Activated naive CD8-positive, alpha-beta T cell (primary cell): Measurements from ENCODE around the gene CFAP210.
"Not testable (repeated sequence)": the region's sequence is repeated elsewhere in the genome, so short reads cannot be mapped to it uniquely, and the experiment has no call there.

Experiments used
- H3K27ac Mint-ChIP-seq: one replicate; pipeline ENCODE4 v1.8.0; 2021; ENCODE audit warnings: mixed read lengths
- H3K27me3 Mint-ChIP-seq: one replicate; pipeline ENCODE4 v1.8.0; 2021; ENCODE audit warnings: mixed read lengths
- H3K36me3 Mint-ChIP-seq: one replicate; pipeline ENCODE4 v1.8.0; 2021; ENCODE audit warnings: mixed read lengths
- H3K4me1 Mint-ChIP-seq: one replicate; pipeline ENCODE4 v1.8.0; 2021; ENCODE audit warnings: low read depth, mixed read lengths
- H3K4me3 Mint-ChIP-seq: one replicate; pipeline ENCODE4 v1.8.0; 2021; ENCODE audit warnings: mild to moderate bottlenecking, mixed read lengths
- H3K9me3 Mint-ChIP-seq: one replicate; pipeline ENCODE4 v1.8.0; 2021; ENCODE audit warnings: low read depth, mixed read lengths

Gene CFAP210

DNA sequence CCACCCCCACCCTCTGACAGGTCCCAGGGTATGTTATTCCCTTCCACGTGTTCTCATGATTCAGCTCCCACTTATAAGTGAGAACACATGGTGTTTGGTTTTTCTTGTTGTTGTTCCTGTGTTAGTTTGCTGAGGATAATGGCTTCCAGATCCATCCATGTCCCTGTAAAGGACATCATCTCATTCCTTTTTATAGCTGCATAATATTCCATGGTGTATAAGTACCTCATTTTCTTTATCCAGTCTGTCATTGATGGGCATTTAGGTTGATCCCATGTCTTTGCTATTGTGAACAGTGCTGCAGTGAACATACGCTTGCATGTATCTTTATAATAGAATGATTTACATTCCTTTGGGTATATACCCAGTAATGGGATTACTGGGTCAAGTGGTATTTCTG, 5.0 kb upstream of the CFAP210 start:
- H3K9me3 Mint-ChIP-seq, H3K27ac Mint-ChIP-seq, H3K27me3 Mint-ChIP-seq, H3K4me3 Mint-ChIP-seq: not testable (repeated sequence)
- Mint-ChIP-seq H3K4me1 (peaks cover 15% of the 10 kb centered on the region), H3K36me3 (peaks cover 13% of the 10 kb centered on the region)

DNA sequence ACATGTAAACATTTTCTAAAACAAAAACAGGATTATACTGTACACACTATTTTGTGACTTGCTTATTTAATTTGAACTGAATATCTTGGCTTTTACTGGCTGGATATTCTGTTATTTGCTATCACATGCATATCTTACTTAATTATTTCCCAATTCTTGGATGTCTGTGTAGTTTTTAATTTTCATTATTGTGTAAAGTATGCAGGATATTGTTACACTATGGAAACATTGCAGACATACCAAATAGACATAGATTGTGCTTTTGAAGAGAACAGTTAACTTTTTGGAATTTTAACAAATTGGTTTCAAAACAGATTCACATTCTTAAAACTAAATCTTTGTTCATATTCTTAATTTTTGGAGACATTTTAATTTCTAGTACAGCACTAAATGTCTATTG, 2.2 kb upstream of the CFAP210 start:
- Mint-ChIP-seq H3K36me3 (peaks cover 13% of the 10 kb centered on the region), H3K4me1 (peaks cover 24% of the 10 kb centered on the region), H3K9me3 (peaks cover 4% of the 10 kb centered on the region), H3K27me3 (peaks cover 1% of the 10 kb centered on the region), H3K27ac (no peak overlapping the region), H3K4me3 (no peak overlapping the region)

DNA sequence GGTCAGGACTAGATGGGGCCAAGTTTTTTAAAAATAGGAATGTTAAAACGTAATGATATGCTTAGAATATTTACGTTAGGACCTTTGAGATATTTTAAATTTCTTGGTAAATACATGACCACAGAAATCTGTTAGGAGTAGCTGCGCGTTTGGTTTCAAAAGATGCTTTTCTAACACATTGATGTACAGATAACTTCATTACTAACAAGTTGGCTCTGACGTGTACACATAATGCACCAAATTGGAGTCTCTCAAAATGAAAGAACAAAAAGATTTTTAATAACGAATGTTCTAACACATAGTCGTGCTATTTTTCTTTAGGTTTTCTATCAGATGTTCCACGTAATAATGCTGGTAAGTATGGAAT, 672 bp upstream of the CFAP210 start:
- H3K9me3 Mint-ChIP-seq, result peaks cover 5% of the 10 kb centered on the region
- H3K36me3 Mint-ChIP-seq, result peaks cover 13% of the 10 kb centered on the region
- peaks cover 24% of the 10 kb centered on the region for H3K4me1 Mint-ChIP-seq
- peak overlapping the region; percentile 89 for H3K27ac Mint-ChIP-seq
- peak overlapping the region; percentile 97 for H3K4me3 Mint-ChIP-seq
- H3K27me3 Mint-ChIP-seq, result peaks cover 1% of the 10 kb centered on the region

DNA sequence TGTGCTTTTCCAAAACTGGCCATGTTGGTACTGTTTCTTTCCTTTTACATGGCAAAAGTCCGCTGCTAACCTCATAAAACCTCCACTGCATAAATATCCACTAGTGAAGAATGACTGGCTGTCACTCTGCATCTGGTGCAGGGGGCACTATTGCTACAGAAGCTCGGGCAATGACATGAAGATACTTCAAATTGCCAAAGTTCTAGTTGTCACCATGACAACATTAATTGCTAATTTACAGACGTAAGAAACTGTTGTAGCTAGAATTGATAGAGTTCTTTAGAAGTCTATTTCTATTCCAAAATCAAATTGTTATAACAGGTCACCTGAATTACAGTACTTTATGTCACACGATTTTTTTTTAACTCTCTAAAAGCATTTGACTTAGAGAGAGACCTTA, 845 bp downstream of the CFAP210 start:
- Mint-ChIP-seq H3K4me1 (peaks cover 24% of the 10 kb centered on the region), H3K36me3 (peaks cover 16% of the 10 kb centered on the region), H3K27ac (peak overlapping the region; percentile 89), H3K9me3 (peaks cover 5% of the 10 kb centered on the region), H3K27me3 (peaks cover 1% of the 10 kb centered on the region), H3K4me3 (peak overlapping the region; percentile 97)

DNA sequence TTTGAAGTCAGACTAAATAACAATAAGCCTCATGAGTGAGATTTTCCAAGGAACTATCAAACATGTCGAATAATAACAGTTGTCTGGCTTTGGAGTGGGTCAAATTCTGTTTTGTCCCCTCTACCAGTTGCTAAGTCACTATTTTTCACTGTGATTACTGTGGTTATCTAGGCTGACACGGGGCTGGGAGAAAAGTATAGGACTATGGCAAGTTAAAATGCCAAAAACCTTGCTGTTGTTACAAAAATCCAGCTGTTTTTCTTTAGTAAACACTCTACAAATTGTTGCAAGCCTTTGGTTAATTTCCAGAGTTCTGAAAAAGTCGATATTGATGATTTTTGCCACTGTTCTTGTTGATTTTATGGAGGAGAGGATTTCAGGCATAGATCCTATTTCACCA, 1.5 kb downstream of the CFAP210 start:
- H3K4me3 Mint-ChIP-seq, result no peak overlapping the region
- peaks cover 1% of the 10 kb centered on the region for H3K27me3 Mint-ChIP-seq
- peaks cover 24% of the 10 kb centered on the region for H3K4me1 Mint-ChIP-seq
- H3K9me3 Mint-ChIP-seq, result peaks cover 5% of the 10 kb centered on the region
- no peak overlapping the region for H3K27ac Mint-ChIP-seq
- H3K36me3 Mint-ChIP-seq, result peaks cover 19% of the 10 kb centered on the region

DNA sequence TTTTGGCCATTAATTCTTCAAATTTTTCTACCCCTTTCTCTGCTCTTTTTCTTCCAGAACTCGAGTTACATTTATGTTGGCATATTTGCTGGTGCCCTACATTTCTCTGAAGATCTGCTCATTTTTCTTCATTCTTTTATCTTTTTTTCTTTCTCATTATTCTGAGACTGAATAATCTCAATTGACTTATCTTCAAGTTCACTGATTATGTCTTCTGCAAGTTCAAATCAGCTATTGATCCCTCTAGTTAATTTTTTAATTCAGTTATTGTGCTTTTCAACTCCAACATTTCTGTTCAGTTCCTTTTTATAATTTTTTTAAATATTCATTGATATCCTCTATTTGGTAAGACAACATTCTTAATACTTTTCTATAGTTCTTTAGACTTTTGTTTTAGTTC, 3.2 kb downstream of the CFAP210 start:
- Mint-ChIP-seq H3K27ac (no peak overlapping the region), H3K36me3 (peaks cover 18% of the 10 kb centered on the region)

DNA sequence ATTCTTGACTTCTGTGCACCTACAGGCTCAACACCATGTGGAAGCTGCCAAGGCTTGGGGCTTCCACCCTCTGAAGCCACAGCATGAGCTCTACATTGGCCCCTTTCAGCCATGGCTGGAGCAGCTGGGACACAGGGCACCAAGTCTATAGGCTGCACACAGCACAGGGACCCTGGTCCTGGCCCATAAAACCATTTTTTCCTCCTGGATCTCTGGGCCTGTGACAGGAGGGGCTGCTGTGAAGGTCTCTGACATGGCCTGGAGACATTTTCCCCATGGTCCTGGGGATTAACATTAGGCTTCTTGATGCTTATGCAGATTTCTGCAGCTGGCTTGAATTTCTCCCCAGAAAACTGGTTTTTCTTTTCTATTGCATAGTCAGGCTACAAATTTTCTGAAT, 6.3 kb downstream of the CFAP210 start:
- not testable (repeated sequence) for H3K4me1 Mint-ChIP-seq, H3K27ac Mint-ChIP-seq, H3K27me3 Mint-ChIP-seq, H3K9me3 Mint-ChIP-seq, H3K4me3 Mint-ChIP-seq
- H3K36me3 Mint-ChIP-seq, result peaks cover 18% of the 10 kb centered on the region

More for the DNA sequence above, 3.2 kb downstream of the CFAP210 start:
- peaks cover 1% of the 10 kb centered on the region for H3K27me3 Mint-ChIP-seq
- peaks cover 5% of the 10 kb centered on the region for H3K9me3 Mint-ChIP-seq
- H3K4me3 Mint-ChIP-seq, result no peak overlapping the region
- H3K4me1 Mint-ChIP-seq, result peaks cover 21% of the 10 kb centered on the region

DNA sequence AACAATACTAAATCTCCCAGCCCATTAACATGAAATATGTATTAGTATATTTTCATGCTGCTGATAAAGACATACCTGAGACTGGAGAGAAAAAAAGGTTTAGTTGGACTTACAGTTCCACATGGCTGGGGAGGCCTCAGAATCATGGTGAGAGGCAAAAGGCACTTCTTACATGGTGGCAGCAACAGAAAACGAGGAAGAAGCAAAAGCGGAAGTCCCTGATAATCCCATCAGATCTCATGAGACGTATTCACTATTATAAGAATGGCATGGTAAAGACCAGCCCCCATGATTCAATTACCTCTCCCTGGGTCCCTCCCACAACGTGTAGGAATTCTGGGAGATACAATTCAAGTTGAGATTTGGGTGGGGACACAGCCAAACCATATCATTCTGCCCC, 7.4 kb downstream of the CFAP210 start:
- H3K36me3 Mint-ChIP-seq, result peaks cover 18% of the 10 kb centered on the region
- not testable (repeated sequence) for H3K27me3 Mint-ChIP-seq, H3K4me3 Mint-ChIP-seq, H3K9me3 Mint-ChIP-seq, H3K27ac Mint-ChIP-seq, H3K4me1 Mint-ChIP-seq

DNA sequence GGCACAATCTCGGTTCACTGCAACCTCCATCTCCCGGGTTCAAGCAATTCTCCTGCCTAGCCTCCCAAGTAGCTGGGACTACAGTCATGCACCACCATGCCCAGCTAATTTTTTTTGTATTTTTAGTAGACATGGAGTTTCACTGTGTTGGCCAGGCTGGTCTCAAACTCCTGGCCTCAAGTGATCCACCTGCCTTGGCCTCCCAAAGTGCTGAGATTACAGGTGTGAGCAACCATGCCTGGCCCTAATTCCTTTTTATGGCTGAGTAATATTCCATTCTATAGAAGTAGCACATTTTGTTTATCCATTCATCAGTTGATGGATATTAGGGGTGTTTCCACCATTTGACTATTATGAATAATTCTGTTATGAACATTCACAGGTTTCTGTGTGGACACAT, 9.5 kb downstream of the CFAP210 start:
- not testable (repeated sequence) for H3K27ac Mint-ChIP-seq, H3K9me3 Mint-ChIP-seq, H3K27me3 Mint-ChIP-seq, H3K4me3 Mint-ChIP-seq, H3K4me1 Mint-ChIP-seq
- H3K36me3 Mint-ChIP-seq, result peaks cover 13% of the 10 kb centered on the region

DNA sequence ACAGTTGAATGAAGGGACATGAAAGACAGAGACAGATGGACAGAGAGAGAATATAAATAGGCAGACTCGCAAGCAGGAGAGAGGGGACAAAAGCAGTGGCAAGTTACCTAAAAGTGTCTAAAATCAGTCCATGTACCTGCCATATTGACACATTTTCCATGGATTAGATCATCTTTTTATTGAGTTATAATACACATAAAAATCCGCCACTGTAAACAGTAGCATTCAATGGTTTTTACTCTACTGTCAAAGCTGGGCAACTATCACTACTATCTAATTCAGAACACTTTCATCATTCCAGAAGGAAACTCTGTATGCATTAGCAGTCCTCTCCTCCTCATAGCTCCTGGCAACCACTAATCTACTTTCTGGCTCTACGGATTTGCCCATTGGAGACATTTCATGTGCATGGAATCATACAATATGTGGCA, 10.1 kb downstream of the CFAP210 start:
- no peak overlapping the region for H3K27ac Mint-ChIP-seq
- no peak overlapping the region for H3K4me3 Mint-ChIP-seq

DNA sequence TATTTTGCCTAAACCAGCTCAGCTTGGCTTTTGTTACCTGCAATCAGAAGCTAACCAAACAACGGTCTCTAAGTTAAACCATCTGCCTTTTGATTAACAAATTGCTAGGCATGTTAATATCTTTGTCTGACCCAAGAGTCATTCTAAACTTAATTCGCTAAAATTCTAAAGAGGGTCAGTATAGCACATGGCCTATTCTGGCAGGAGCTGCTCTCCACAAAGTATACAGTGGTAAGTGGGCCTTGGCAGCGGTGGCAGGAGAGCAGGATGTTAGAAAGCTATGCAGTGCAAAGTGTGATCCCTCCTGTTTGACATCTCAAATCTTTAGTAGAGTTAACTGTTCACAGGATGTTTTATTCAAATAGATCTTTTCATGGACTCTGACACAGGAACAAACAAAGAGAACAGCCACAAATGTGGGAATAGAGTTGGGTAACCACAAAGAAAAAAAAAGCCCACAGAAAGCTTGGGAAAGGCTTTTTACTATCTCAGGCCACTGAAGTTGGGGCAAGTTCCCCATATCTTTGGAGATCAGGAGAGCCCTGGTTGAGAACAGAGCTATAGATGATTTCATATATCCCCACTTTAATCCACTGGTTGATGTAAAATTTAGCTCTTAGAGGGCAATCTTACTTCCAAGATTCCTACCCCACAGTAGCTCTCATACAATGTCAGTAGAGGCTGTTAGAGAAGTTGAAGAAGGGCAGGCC, 10.6 kb downstream of the CFAP210 start:
- H3K27ac Mint-ChIP-seq, result no peak overlapping the region
- no peaks in the 10 kb centered on the region for H3K9me3 Mint-ChIP-seq
- H3K4me3 Mint-ChIP-seq, result no peak overlapping the region
- H3K27me3 Mint-ChIP-seq, result no peaks in the 10 kb centered on the region
- H3K36me3 Mint-ChIP-seq, result peaks cover 7% of the 10 kb centered on the region
- no peaks in the 10 kb centered on the region for H3K4me1 Mint-ChIP-seq

More for the DNA sequence above, 10.1 kb downstream of the CFAP210 start:
- H3K4me1 Mint-ChIP-seq, result no peaks in the 10 kb centered on the region
- H3K9me3 Mint-ChIP-seq, result no peaks in the 10 kb centered on the region
- no peaks in the 10 kb centered on the region for H3K27me3 Mint-ChIP-seq
- H3K36me3 Mint-ChIP-seq, result peaks cover 10% of the 10 kb centered on the region

DNA sequence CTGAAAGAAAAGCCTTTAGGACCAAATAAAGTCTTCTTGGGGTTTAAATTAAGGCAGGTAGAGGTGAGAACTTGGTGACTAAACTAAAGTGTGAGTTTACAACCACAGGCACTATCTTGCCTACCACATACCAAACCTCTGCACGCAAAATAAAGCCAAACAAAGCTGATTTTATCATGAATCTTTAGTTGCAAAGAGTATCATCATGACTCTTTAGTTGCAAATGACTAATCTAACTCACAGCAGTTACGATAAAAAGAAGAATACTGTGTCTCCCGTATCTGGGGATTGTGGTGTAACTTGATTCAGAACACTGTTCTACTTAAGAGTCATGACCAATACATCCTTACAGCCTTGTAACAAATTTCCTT, 11.2 kb downstream of the CFAP210 start:
- H3K27ac Mint-ChIP-seq, result no peak overlapping the region
- no peaks in the 10 kb centered on the region for H3K9me3 Mint-ChIP-seq
- no peak overlapping the region for H3K4me3 Mint-ChIP-seq
- peaks cover 2% of the 10 kb centered on the region for H3K36me3 Mint-ChIP-seq
- H3K4me1 Mint-ChIP-seq, result no peaks in the 10 kb centered on the region
- no peaks in the 10 kb centered on the region for H3K27me3 Mint-ChIP-seq

DNA sequence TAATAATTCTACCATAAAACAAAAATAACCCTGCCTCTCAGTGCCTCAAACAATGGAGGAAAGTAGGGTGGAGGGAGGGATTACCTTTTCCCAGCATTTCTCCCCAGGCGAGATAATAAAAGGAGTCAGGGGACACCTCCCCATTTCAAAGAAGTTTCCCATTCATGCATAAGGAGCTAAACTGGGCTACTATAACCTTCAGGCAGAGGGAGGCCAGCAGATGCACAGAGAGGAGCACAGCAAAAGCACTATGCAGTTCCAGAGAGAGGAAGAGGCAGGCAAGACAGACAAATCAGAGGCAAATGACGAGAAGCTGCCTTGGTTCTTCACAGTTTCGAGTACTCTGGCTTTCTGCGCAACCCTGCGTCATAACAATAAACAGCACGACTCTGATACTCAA, 17.4 kb downstream of the CFAP210 start:
- Mint-ChIP-seq H3K27me3 (peaks cover 9% of the 10 kb centered on the region), H3K9me3 (no peaks in the 10 kb centered on the region), H3K27ac (no peak overlapping the region), H3K36me3 (no peaks in the 10 kb centered on the region), H3K4me1 (no peaks in the 10 kb centered on the region), H3K4me3 (no peak overlapping the region)

DNA sequence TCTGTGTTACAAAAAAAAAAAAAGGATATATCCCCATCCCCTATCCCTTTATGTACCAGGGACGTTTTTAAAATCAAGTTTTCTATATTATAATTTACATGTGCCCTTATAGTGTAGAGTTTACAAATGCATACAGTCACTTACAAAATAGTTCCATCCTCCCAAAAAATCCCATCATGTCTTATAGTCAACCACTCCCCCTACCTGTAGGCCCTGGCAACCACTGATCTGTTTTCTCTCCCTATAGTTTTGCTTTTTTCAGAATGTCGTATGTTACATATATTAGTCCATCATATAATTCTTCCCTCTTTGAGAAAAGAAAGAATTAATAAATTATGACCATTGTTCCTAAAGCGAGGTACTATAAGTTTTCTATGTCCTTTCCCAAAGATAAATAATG, 17.8 kb downstream of the CFAP210 start:
- Mint-ChIP-seq H3K36me3 (no peaks in the 10 kb centered on the region), H3K27ac (no peak overlapping the region), H3K4me3 (no peak overlapping the region), H3K4me1 (no peaks in the 10 kb centered on the region), H3K9me3 (no peaks in the 10 kb centered on the region), H3K27me3 (peaks cover 9% of the 10 kb centered on the region)

DNA sequence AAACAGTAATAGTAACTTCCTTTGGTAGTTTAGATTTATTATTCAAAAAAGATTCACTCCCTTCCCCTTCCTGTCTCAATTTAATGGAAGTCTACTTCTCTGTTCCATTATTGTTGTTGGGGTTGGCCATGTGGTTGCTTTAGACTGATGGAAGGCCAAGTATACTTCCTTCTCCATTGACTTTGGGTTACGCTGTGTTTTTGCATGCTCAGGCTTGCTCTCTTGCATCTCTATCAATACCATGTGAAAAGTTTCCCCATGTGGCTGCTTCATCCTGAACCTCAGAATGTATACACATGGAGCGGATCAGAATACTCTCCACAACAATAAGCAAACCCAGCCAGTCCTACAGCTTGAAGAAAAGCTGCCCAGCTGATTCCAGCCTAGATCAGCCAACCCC, 20.3 kb downstream of the CFAP210 start:
- Mint-ChIP-seq H3K27me3 (peaks cover 10% of the 10 kb centered on the region), H3K4me1 (no peaks in the 10 kb centered on the region), H3K36me3 (no peaks in the 10 kb centered on the region), H3K27ac (no peak overlapping the region), H3K4me3 (no peak overlapping the region), H3K9me3 (no peaks in the 10 kb centered on the region)

DNA sequence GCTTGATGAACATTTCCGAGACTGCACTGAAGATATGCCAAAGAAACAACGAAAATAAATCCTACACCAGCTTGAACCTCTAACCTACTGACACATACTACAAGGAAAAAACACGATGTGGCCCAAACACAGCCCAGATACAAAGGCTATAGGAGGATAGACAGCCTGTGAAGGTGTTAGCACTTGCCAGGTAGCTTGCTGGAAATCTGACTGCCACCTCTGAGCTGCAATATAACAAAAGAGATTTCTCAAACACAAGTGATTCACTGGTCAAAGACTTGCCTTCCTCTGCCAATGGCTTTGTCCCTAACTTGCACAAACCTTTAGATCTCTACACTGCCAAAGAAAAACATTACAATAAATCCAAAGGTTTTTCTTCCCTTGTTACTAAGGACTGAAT, 21.1 kb downstream of the CFAP210 start:
- H3K4me3 Mint-ChIP-seq, result no peak overlapping the region
- no peaks in the 10 kb centered on the region for H3K36me3 Mint-ChIP-seq
- H3K27ac Mint-ChIP-seq, result no peak overlapping the region
- H3K9me3 Mint-ChIP-seq, result no peaks in the 10 kb centered on the region
- H3K4me1 Mint-ChIP-seq, result no peaks in the 10 kb centered on the region
- peaks cover 10% of the 10 kb centered on the region for H3K27me3 Mint-ChIP-seq
